AG04450 (cell line): Measurements from ENCODE around the gene PELI3. TPM values are rescaled to one million over a fixed set of nuclear protein-coding genes. Genes with fewer than 3 reads are reported as not detected.

ENCODE experiments used
- CTCF ChIA-PET: fragments of 300-600, 350-600 bp; formaldehyde crosslinking; extraction: SDS; loops from one replicate; lab custom pipeline; 2022; ENCODE audit warnings: antibody characterized with exemption, inconsistent platforms; lab: Charles Lee
- POLR2A ChIA-PET: fragments of 350-600 bp; formaldehyde crosslinking; extraction: SDS; loops from one replicate; lab custom pipeline; 2021; ENCODE audit warnings: antibody characterized with exemption, inconsistent platforms; lab: Yijun Ruan, JAX
- DNase-seq: peaks from one replicate; pipeline ENCODE4 v3.0.0-alpha.2; 2011; ENCODE audit warnings: low read depth, low spot score
- H3K27ac ChIP-seq: one replicate; pipeline ENCODE4 v1.5.1; 2012; ENCODE audit warnings: low read depth, low read length, control low read depth
- H3K27me3 ChIP-seq: one replicate; pipeline ENCODE4 v1.6.0; 2012; ENCODE audit warnings: low read length; ENCODE audit not compliant: control insufficient read depth, insufficient read depth
- H3K4me3 ChIP-seq: 2 replicates; pipeline ENCODE4 v1.5.1; 2011; ENCODE audit warnings: mild to moderate bottlenecking, low read depth, low read length, control low read depth
- H3K9me3 ChIP-seq: 2 replicates; pipeline ENCODE4 v1.5.1; 2012; ENCODE audit warnings: low read length; ENCODE audit not compliant: control insufficient read depth, insufficient read depth
- polyA plus RNA-seq: library from polyadenylated mRNA; depleted of rRNA; stranded (reverse); fragments of >200 nt; gene quantifications from 2 replicates; pipeline ENCODE4 v1.2.3, GENCODE V29; 2011
- TF ChIP-seq, protein P1 (sequence below): IDR thresholded peaks from 2 replicates; pipeline ENCODE4 v1.5.1; 2011; ENCODE audit warnings: low read depth, low read length, control low read depth, inconsistent platforms

Gene PELI3
- polyA plus RNA-seq, 1 experiment = 4.6 TPM

GRCh38 chr11:66495401-66495854 is 28.7 kb downstream of the PELI3 start:
- CTCF ChIA-PET = no interaction called here
- no peak for DNase-seq
- Histone ChIP-seq H3K27me3 (no peaks in the 10 kb centered on the region), H3K4me3 (no peak overlapping the region), H3K9me3 (no peaks in the 10 kb centered on the region; the same call in 1 of the 2 replicates), H3K27ac (no peak overlapping the region)
- POLR2A ChIA-PET = no interaction called here
- TF ChIP-seq, protein P1, sequence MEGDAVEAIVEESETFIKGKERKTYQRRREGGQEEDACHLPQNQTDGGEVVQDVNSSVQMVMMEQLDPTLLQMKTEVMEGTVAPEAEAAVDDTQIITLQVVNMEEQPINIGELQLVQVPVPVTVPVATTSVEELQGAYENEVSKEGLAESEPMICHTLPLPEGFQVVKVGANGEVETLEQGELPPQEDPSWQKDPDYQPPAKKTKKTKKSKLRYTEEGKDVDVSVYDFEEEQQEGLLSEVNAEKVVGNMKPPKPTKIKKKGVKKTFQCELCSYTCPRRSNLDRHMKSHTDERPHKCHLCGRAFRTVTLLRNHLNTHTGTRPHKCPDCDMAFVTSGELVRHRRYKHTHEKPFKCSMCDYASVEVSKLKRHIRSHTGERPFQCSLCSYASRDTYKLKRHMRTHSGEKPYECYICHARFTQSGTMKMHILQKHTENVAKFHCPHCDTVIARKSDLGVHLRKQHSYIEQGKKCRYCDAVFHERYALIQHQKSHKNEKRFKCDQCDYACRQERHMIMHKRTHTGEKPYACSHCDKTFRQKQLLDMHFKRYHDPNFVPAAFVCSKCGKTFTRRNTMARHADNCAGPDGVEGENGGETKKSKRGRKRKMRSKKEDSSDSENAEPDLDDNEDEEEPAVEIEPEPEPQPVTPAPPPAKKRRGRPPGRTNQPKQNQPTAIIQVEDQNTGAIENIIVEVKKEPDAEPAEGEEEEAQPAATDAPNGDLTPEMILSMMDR = no peak

DNA sequence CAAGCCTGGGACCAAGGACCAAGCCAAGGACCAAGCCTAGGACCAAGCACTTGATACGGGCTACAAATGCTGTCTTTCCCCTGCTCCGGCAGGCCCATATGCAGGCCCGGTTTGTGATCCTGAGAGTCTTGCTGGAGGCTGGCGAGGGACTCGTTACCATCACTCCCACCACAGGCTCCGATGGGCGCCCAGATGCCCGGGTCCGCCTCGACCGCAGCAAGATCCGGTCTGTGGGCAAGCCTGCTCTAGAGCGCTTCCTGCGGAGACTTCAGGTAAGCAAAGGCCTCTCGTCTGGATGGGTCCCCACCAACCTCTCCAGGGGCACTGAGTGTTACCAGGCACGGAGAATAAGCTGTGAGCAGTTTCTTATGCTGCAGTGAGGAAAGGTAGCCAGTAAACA is 30.5 kb downstream of the PELI3 start:
- no peak for DNase-seq
- CTCF ChIA-PET = no interaction called here
- H3K4me3 ChIP-seq = no peak overlapping the region
- H3K27ac ChIP-seq = no peak overlapping the region
- TF ChIP-seq, protein P1 = no peak
- POLR2A ChIA-PET = no interaction called here
- no peaks in the 10 kb centered on the region for H3K27me3 ChIP-seq
- H3K9me3 ChIP-seq = no peaks in the 10 kb centered on the region; the same call in 1 of the 2 replicates

DNA sequence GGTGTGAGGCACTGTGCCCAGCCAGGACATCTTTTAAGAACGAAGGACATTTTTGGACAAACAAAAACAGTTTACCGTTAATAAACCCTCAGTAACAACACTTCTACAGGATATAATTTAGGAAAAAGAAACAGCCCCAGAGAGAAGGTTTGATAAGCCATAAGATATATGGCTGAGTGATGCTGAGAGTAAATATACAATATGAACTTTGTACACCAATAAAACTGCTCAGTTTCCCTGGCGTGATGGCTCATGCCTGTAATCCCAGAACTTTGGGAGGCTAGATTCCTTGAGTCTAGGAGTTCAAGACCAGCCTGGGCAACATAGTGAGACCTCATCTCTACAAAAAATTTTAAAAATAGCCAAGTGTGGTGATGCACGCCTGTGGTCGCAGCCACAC is 31.8 kb downstream of the PELI3 start:
- TF ChIP-seq, protein P1 = no peak
- POLR2A ChIA-PET = no interaction called here
- Histone ChIP-seq H3K4me3 (no peak overlapping the region), H3K9me3 (no peaks in the 10 kb centered on the region), H3K27ac (no peak overlapping the region), H3K27me3 (no peaks in the 10 kb centered on the region)
- CTCF ChIA-PET = no interaction called here
- no peak for DNase-seq

DNA sequence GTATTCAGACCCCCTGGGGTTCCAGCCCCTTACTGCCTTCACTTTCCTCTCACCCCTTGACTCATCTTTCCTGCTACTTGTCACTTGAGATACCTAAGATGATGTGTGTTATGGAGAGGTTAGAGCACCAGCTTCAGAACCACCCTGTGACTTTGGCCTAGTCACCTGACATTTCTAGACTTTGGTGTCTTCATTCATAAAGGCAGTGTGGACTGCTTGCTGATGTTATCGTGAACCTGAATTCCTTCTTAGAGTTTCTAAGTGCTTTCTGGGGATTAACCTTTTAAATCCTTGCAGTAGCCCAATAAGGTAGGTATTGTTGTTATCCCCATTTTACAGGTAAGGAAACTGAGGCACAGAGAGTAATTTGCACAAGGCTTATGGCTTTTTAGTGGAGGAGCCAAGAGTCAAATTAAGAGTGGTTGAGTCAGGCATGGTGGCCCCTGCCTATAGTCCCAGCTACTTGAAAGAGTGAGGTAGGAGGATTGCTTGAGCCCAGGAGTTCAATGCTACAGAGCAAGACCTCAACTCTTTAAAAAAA is 38.6 kb downstream of the PELI3 start:
- TF ChIP-seq, protein P1 = no peak
- POLR2A ChIA-PET = interaction anchor here (0.7 kb wide), 1 partner anchor 173 kb away, joined by 8 read pairs; no protein-coding TSS in a partner anchor
- no peak for DNase-seq
- no peaks in the 10 kb centered on the region for H3K9me3 ChIP-seq
- no peak overlapping the region for H3K27ac ChIP-seq
- H3K4me3 ChIP-seq = no peak overlapping the region
- H3K27me3 ChIP-seq = no peaks in the 10 kb centered on the region
- CTCF ChIA-PET = no interaction called here

GRCh38 chr11:66509131-66509561 is 42.4 kb downstream of the PELI3 start:
- Histone ChIP-seq H3K27ac (no peak overlapping the region), H3K9me3 (no peaks in the 10 kb centered on the region), H3K4me3 (no peak overlapping the region), H3K27me3 (no peaks in the 10 kb centered on the region)
- CTCF ChIA-PET = interaction anchor here (0.6 to 1.0 kb wide), 2 partner anchors 136 to 145 kb away, joined by 4 to 6 read pairs; no protein-coding TSS in a partner anchor
- POLR2A ChIA-PET = interaction anchor here (1.3 kb wide), 1 partner anchor 29 kb away, joined by 3 read pairs; the partner anchor contains the start of gene DPP3
- TF ChIP-seq, protein P1 = no peak
- DNase-seq = no peak
